ENCODE results near the gene PDZRN3.

DNA sequence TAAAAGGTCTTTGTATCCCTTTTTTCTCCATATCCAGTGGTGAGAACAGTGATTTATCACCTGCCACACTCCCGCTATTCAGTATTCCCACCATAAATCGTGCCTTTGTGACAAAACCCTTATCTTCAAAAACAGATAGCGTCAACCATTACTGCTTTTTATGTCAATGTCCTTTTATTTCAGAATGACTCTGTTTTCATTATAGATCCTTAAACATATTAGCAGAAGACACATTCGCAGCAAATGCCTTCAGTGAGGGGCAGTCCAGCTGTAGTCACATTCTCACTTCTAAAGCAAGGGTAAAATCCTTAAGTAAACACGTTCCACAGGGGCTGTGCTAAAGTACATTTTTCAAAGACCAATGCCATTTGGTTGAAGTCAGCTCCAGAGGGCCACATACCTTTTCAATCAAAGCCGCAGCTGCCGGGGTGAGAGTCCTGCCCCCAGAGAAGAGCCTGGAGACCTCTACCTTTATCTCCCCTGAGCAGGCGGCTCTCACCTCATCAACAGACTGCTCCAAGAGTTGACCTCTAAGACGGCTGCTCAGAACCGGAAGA is 53.4 kb downstream of the PDZRN3 start:
- TF ChIP-seq, protein P1, sequence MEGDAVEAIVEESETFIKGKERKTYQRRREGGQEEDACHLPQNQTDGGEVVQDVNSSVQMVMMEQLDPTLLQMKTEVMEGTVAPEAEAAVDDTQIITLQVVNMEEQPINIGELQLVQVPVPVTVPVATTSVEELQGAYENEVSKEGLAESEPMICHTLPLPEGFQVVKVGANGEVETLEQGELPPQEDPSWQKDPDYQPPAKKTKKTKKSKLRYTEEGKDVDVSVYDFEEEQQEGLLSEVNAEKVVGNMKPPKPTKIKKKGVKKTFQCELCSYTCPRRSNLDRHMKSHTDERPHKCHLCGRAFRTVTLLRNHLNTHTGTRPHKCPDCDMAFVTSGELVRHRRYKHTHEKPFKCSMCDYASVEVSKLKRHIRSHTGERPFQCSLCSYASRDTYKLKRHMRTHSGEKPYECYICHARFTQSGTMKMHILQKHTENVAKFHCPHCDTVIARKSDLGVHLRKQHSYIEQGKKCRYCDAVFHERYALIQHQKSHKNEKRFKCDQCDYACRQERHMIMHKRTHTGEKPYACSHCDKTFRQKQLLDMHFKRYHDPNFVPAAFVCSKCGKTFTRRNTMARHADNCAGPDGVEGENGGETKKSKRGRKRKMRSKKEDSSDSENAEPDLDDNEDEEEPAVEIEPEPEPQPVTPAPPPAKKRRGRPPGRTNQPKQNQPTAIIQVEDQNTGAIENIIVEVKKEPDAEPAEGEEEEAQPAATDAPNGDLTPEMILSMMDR (IDR thresholded peaks at IDR 0.05), result no peak
- no peak for TF ChIP-seq POLR2A (IDR thresholded peaks at IDR 0.05)
